Fibroblast of lung (primary cell): ENCODE results near the gene CAPG. TPM values are rescaled to one million over a fixed set of nuclear protein-coding genes. Genes with fewer than 3 reads are reported as not detected.

Experiments
- DNase-seq, 2 donors: peaks; one replicate each; pipeline versions ENCODE4 v3.0.0 to v3.0.0-alpha.2; 2010; ENCODE audit warnings: low read depth in 2 of 2
- H2AFZ ChIP-seq: 2 replicates; pipeline ENCODE4 v1.5.1; 2012; ENCODE audit warnings: low read length, control low read depth, inconsistent platforms
- H3K27ac ChIP-seq: 2 replicates; pipeline ENCODE4 v1.5.1; 2011; ENCODE audit warnings: low read length, control low read depth; ENCODE audit not compliant: insufficient read depth
- H3K27me3 ChIP-seq: 2 replicates; pipeline ENCODE4 v1.5.1; 2011; ENCODE audit warnings: mild to moderate bottlenecking, low read length; ENCODE audit not compliant: control insufficient read depth, insufficient read depth
- H3K36me3 ChIP-seq: 2 replicates; pipeline ENCODE4 v1.5.1; 2011; ENCODE audit warnings: low read length; ENCODE audit not compliant: control insufficient read depth, insufficient read depth
- H3K4me1 ChIP-seq: 2 replicates; pipeline ENCODE4 v1.5.1; 2011; ENCODE audit warnings: low read length; ENCODE audit not compliant: control insufficient read depth, insufficient read depth; ENCODE audit errors: extremely low read depth
- H3K4me2 ChIP-seq: 2 replicates; pipeline ENCODE4 v1.5.1; 2011; ENCODE audit warnings: low read length, control low read depth; ENCODE audit not compliant: insufficient read depth; ENCODE audit errors: extremely low read depth
- H3K4me3 ChIP-seq, 4 experiments: fragments of 200-600 bp in 1 of 4; sonication (generic) in 1 of 4; replicated peaks in 1 of 4; 2 replicates each; pipeline ENCODE4 v1.5.1; 2011 to 2016; ENCODE audit warnings: low read length in 4 of 4, low read depth in 3 of 4, mild to moderate bottlenecking in 3 of 4, control low read depth in 2 of 4, inconsistent platforms in 1 of 4, mixed read lengths in 1 of 4; ENCODE audit not compliant: insufficient read depth in 1 of 4; ENCODE audit errors: control extremely low read depth in 1 of 4
- H3K79me2 ChIP-seq: 2 replicates; pipeline ENCODE4 v1.5.1; 2012; ENCODE audit warnings: mild to moderate bottlenecking, low read length, inconsistent platforms; ENCODE audit not compliant: control insufficient read depth, insufficient read depth
- H3K9ac ChIP-seq: 2 replicates; pipeline ENCODE4 v1.5.1; 2011; ENCODE audit warnings: mild to moderate bottlenecking, low read length, control low read depth; ENCODE audit not compliant: insufficient read depth
- H3K9me3 ChIP-seq: 2 replicates; pipeline ENCODE4 v1.5.1; 2012; ENCODE audit warnings: low read depth, low read length; ENCODE audit not compliant: control insufficient read depth, insufficient read depth
- H4K20me1 ChIP-seq: 2 replicates; pipeline ENCODE4 v1.5.1; 2011; ENCODE audit warnings: low read length; ENCODE audit not compliant: control insufficient read depth, insufficient read depth; ENCODE audit errors: extremely low read depth
- EZH2 ChIP-seq: IDR thresholded peaks from 2 replicates; pipeline ENCODE4 v1.5.1; 2012; ENCODE audit warnings: low read length, control low read depth, mild to moderate bottlenecking; ENCODE audit errors: missing control alignments
- polyA plus RNA-seq, 2 donors: library from polyadenylated mRNA; depleted of rRNA in 1 of 2; stranded (reverse) in 1 of 2; unstranded in 1 of 2; fragments of >200 nt; gene quantifications; 2 replicates each; pipeline ENCODE4 v1.2.1, GENCODE V29; 2011 to 2012; ENCODE audit warnings: missing spikeins in 1 of 2
- total RNA-seq: library from RNA; depleted of rRNA; stranded (reverse); fragments of >200 nt; gene quantifications from 2 replicates; pipeline ENCODE4 v1.2.1, GENCODE V29; 2014
- TF ChIP-seq, protein P1 (sequence below), 2 donors: IDR thresholded peaks in 1 of 2; conservative IDR thresholded peaks in 1 of 2; 1 replicate in 1 of 2; 2 replicates in 1 of 2; pipeline ENCODE4 v1.5.1; 2011 to 2012; ENCODE audit warnings: low read length in 2 of 2, control low read depth in 1 of 2, inconsistent platforms in 1 of 2, low read depth in 1 of 2, mild to moderate bottlenecking in 1 of 2

CAPG gene
- total and polyA plus RNA-seq, 2 donors (not counting 1 experiment from before 2014, with no cell fraction given), result 43.8 to 193 TPM

DNA sequence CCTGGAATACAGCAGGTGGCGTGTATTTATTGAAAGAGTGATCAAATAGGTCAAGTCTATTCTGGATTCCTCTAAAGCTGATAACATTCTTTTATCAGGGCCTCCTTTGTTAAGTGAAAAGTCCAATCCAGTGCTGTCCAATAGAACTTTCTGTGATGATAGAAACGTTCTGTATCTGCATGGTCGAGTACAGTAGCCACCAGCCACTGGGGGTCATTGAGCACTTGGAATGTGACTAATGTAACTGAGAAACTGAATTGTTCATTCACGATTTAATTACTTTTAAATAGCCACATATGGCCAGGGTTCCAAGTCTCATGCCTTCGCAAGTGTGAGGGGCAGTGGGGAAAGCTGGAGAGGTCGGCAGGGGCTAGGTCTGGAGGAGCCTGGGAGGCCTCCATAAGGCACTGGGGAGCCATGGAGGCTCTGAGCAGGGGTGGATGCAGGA is 28.9 kb upstream of the CAPG start:
- H3K27ac ChIP-seq, result no peak overlapping the region
- H3K4me3 ChIP-seq, result no peak overlapping the region
- H3K9ac ChIP-seq, result no peak overlapping the region
- H3K36me3 ChIP-seq, result no peaks in the 10 kb centered on the region
- no peak for DNase-seq
- peaks cover 19% of the 10 kb centered on the region for H3K4me1 ChIP-seq
- H3K9me3 ChIP-seq, result no peaks in the 10 kb centered on the region
- no peak overlapping the region for H3K4me2 ChIP-seq
- H4K20me1 ChIP-seq, result no peaks in the 10 kb centered on the region
- no peaks in the 10 kb centered on the region for H3K27me3 ChIP-seq
- TF ChIP-seq EZH2, result no peak
- TF ChIP-seq, protein P1, sequence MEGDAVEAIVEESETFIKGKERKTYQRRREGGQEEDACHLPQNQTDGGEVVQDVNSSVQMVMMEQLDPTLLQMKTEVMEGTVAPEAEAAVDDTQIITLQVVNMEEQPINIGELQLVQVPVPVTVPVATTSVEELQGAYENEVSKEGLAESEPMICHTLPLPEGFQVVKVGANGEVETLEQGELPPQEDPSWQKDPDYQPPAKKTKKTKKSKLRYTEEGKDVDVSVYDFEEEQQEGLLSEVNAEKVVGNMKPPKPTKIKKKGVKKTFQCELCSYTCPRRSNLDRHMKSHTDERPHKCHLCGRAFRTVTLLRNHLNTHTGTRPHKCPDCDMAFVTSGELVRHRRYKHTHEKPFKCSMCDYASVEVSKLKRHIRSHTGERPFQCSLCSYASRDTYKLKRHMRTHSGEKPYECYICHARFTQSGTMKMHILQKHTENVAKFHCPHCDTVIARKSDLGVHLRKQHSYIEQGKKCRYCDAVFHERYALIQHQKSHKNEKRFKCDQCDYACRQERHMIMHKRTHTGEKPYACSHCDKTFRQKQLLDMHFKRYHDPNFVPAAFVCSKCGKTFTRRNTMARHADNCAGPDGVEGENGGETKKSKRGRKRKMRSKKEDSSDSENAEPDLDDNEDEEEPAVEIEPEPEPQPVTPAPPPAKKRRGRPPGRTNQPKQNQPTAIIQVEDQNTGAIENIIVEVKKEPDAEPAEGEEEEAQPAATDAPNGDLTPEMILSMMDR (conservative IDR thresholded peaks at IDR 0.05 in 1 of 2, IDR thresholded peaks at IDR 0.05 in 1 of 2; ENCODE audit: low read depth in 1 of 2, low read length in 2 of 2), result no peak
- H3K79me2 ChIP-seq, result no peaks in the 10 kb centered on the region
- no peak overlapping the region for H2AFZ ChIP-seq

DNA sequence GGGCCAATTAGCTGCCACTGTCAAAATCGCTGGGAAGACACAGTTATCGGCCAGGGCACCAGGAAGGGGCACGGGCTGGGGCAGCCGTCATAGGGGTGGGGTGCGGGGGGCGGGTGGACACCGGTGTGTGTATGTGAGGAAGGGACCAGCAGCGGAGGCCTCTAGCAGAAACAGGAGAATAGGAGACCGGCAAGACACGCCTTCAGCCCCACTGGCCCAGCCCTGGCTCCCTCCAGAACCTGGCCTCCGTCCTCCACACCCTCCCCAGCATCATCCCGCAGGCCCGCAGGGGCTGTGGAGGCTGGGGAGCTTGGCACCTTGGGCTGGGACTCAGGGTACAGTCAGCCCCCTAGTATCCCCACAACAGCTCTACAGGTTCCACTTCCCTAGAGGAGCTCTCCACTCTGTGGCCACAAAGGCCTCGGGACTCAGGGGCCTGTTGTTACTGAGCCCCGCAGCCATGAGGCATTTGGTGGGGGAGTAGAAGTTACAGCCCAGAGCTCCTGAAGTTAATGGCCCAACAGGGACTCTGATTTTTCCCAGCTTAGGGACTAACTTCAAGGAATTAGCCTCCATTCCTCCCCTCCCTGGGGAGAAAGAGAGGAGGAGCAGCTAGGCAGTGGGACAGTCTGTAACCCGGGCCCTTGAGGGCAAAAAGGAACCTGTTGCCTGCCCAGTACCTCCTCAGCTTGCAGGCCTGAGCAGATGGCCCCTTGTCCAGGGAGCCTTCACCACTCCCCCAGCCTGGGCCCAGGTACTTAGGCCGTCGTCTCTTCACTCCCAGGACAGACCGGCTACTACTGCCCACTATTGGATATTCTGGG is 28.2 kb upstream of the CAPG start:
- peak overlapping the region; percentile 51 for H3K9ac ChIP-seq
- no peak for TF ChIP-seq EZH2
- TF ChIP-seq, protein P1 (conservative IDR thresholded peaks at IDR 0.05 in 1 of 2, IDR thresholded peaks at IDR 0.05 in 1 of 2; ENCODE audit: low read depth in 1 of 2, low read length in 2 of 2), result no peak
- H3K4me1 ChIP-seq, result peaks cover 23% of the 10 kb centered on the region
- no peaks in the 10 kb centered on the region for H4K20me1 ChIP-seq
- no peaks in the 10 kb centered on the region for H3K27me3 ChIP-seq
- peak overlapping the region; percentile 80 for H3K27ac ChIP-seq
- no peaks in the 10 kb centered on the region for H3K79me2 ChIP-seq
- H3K4me2 ChIP-seq, result peak overlapping the region; percentile 79
- H3K36me3 ChIP-seq, result no peaks in the 10 kb centered on the region
- no peak for DNase-seq
- H2AFZ ChIP-seq, result peak overlapping the region; percentile 70
- H3K4me3 ChIP-seq, result peak overlapping the region in 3 of 4 experiments; percentile 22 to 29 (median 25)
- H3K9me3 ChIP-seq, result no peaks in the 10 kb centered on the region

DNA sequence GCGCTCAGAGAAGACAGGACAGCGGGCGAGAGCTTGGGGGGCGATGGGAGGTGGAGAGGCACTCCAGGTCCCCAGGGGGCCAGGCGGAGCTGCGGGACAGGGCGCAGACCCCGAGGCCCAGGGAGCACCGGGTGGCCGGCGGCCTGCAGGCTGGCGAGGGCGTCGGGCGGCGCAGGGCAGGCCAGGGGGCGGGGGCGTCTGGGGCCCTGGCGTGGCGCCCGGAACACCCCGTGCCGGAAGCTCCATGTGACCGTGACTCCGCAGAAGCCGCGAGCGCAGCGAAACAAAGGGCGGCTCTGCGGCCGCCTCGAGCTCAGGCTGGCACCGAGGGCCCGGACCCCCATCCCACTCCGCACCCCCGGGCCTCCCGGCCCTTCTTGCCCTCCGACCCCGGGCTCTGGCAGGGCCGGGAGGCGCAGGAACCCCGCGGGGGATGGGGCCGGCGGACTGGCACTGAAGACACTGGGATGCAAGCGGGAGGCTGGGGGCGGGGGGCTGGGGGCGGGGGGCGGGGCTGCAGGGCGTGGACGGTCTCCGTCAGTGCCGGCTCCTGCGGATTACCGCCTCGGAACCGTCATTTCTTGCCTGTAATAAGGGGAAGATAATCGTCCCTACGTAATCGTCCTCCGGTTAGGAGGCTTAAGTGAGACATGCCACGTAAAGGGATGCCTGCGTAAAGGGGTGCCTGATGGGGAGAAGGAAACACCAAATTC is 27.5 kb upstream of the CAPG start:
- H3K4me3 ChIP-seq, result peak overlapping the region in 3 of 4 experiments; percentile 22 to 46 (median 25)
- no peak for TF ChIP-seq EZH2
- TF ChIP-seq, protein P1 (conservative IDR thresholded peaks at IDR 0.05 in 1 of 2, IDR thresholded peaks at IDR 0.05 in 1 of 2; ENCODE audit: low read depth in 1 of 2, low read length in 2 of 2), result no peak
- no peaks in the 10 kb centered on the region for H3K79me2 ChIP-seq
- H3K4me1 ChIP-seq, result peaks cover 30% of the 10 kb centered on the region
- no peaks in the 10 kb centered on the region for H3K36me3 ChIP-seq
- no peaks in the 10 kb centered on the region for H4K20me1 ChIP-seq
- H2AFZ ChIP-seq, result peak overlapping the region; percentile 70
- H3K27me3 ChIP-seq, result no peaks in the 10 kb centered on the region
- H3K9me3 ChIP-seq, result no peaks in the 10 kb centered on the region
- peak overlapping the region; percentile 63 for H3K9ac ChIP-seq
- H3K27ac ChIP-seq, result peak overlapping the region; percentile 80
- peak overlapping the region; percentile 79 for H3K4me2 ChIP-seq
- DNase-seq, result peak; percentile 83 to 93
